NCI-H128 (cell line): Measurements from ENCODE around the gene GNG3.
"Not testable (repeated sequence)": the region's sequence is repeated elsewhere in the genome, so short reads cannot be mapped to it uniquely, and the experiment has no call there.

ENCODE experiments used
- DNase-seq: peaks from one replicate; lab custom pipeline; 2025; ENCODE audit not compliant: unreplicated experiment; lab: John Stamatoyannopoulos, UW

The GNG3 gene

GRCh38 chr11:62687508-62688396 lies 19.7 kb upstream of the GNG3 start:
- DNase-seq, result no peak

DNA sequence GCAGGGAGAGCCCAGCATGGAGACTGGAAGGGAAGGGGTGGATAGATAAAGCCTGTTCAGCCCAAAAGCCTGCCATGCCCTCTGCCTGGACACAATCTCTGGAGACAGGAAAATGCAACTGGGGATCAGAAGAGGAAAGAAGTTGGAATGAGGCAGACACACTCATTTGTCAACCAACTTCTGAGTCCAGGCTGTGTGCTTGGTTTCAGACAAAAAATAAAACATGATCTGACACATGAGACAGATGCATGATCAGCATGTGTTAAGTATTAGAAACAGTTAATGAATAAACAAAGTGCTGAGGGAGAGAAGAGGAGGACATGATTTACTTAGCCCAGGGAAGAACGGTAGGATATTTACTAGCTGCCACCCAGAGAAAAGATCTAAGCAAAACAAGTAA lies 19.0 kb upstream of the GNG3 start:
- DNase-seq, result no peak

DNA sequence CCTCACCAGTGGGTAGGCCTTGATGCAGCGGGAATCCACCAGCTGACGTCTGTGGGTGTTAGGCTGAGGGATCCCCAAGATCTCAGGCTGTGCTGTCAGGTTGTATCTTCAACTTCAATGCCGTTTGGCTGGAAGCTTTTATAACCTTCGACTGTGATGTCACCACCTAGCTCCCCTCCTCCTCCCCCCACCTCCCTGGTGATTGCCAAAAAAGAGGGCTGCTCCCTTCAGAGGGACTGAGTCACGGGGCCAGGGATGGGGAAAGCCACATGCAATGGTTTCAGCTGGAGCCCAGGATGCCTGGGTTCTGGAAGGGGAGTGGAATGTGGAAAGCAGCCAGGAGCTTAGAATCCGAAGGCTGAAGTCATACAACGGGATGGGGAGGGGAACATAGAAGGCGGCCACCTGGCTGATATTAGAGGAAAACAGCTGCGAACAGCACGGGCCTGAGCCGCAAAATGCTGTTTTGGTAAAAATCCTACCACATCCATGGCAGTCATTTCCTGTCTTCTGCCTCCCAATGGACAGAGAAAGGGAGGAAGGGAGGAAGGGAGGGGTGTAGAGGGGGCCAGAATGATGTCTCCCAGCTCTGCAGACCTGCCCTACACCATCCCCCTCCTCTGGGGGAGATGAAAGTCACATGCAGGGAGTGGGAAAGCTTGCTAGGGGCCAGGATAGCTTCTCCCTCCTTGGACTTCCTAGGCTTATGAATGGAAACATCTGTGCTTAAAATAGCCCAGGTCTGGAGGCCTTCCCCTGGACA lies 17.9 kb upstream of the GNG3 start, which contains the start of gene LRRN4CL:
Gene LRRN4CL, minus strand, starts transcription at position 110 of the 763 bp plus-strand sequence. CDS start 1,022 bp downstream, outside the sequence.
- DNase-seq, result no peak

DNA sequence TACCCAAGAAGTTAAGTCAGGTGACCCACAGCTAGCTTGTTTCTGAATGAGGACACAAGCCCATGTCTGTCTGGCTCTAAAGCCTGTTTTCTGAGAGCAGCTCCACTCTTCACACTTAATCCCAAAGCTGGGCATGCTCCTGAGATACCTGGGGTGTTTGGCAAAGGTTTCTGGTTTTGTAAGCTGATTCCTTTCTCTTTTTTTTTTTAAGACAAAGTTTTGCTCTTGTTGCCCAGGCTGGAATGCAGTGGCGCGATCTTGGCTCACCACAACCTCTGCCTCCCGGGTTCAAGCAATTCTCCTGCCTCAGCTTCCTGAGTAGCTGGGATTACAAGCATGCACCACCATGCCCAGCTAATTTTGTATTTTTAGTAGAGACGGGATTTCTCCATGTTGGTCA lies 13.9 kb upstream of the GNG3 start:
- DNase-seq, result not testable (repeated sequence)

- peak; percentile 41 for DNase-seq
Observed at GRCh38 chr11:62694455-62695167, 12.9 kb upstream of the GNG3 start.

- no peak for DNase-seq
Observed at GRCh38 chr11:62702246-62702645, 5.2 kb upstream of the GNG3 start.

DNA sequence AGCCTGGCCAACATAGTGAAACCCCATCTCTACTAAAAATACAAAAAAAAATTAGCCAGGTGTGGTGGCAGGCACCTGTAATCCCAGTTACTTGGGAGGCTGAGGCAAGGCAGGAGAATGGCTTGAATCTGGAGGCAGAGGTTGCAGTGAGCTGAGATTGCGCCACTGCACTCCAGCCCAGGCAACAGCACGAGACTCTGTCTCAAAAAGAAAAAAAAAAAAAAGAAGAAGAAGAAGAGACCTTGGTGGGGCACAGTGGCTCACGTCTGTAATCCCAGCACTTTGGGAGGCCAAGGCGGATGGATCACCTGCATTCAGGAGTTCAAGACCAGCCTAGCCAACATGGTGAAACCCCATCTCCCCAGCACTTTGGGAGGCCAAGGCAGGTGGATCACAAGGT lies 3.6 kb upstream of the GNG3 start:
- DNase-seq, result not testable (repeated sequence)

- DNase-seq, result no peak
Observed at GRCh38 chr11:62705413-62705812, 2.1 kb upstream of the GNG3 start.

DNA sequence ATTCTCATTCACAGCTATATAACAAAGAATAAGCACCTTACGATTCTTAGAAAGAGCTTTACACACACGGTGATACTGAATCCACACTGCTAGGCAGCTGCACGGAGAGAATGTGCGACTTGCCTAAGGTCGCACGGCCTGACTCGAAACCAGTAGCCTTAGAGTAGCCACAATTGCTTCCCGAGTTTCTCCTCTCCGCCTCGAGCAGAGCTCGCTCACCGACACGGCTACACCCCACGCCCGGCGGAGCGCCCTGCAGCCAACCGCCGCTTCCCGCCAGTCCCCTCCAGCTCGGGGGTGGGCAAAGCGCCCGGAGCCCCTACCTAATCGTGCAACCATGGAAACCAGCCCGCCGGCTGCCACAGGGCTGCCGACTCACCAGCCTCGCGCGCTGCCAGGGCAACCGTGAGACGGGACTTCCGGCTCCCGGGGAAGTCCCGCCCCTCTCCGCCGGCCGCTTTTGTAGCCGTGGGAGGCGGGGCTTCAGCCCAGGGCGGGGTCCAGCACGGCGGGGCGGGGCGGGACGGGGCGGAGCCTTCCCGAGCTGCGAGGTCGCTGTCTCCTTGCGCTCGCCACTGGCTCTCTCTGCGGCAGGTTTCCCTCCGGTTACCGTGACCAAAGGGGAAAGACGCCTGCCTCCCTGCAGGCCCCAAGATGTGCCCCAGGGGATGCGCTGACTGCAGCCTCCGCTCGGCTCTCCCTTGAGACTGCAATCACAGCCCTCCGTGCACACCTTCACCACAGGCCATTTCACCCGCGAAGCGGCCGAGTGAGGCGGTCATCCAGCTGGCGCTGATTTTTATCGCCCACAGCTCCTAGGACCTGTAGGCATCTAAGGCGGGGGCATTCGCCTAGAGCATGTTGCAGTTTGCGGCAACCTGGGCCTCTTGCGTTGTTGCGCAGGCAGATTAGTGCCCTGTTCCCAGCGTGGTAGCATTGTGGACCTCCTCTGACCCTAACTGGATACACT lies 1.3 kb upstream of the GNG3 start:
- DNase-seq, result peak; percentile 98

- no peak for DNase-seq
Observed at GRCh38 chr11:62706850-62707247, 627 bp upstream of the GNG3 start.

- DNase-seq, result no peak
Observed at GRCh38 chr11:62708392-62708791, 916 bp downstream of the GNG3 start.

DNA sequence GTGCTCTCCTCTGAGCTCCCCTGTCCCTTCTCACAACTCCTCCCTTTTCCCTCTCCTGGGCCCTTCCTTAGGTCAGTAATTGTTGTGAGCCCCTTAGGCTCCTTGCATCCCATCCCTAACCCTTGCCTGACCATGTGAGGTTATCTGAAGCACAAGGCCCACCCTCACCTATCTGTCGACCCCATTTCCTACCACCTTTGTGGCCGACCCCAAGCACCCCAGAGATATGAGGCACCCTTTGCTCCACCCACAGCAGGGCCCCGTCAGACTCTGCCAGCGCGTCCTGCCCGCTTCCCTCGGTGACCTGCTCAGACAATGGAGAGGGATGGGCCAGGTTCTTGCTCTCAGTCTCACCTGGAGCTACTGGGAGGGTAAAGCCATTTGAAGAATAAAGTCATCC lies 1.3 kb downstream of the GNG3 start:
- DNase-seq, result no peak

- peak; percentile 98 for DNase-seq
Observed at GRCh38 chr11:62709247-62710000, 1.9 kb downstream of the GNG3 start.

GRCh38 chr11:62710001-62710345 lies 2.5 kb downstream of the GNG3 start:
- DNase-seq, result no peak

GRCh38 chr11:62712276-62712812 lies 4.9 kb downstream of the GNG3 start:
- DNase-seq, result no peak

DNA sequence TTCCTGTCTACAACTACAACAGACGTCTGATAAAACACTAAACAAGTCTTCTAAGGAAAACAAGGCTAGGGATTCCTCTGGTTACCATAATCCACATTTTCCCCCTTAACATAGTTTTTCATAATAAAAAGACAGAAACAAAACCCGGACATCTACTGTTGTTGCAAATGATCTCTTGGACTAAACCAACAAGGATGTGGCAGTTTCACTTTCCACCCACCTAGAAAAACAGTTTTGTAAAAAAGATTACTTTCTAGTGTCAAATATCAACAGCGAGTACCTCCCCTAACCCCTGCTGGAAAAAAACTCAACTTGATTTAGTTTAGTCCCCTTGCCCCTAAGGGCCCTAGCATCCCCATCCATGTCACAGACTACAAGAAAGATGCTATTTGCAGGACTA lies 5.4 kb downstream of the GNG3 start:
- no peak for DNase-seq

- no peak for DNase-seq
Observed at GRCh38 chr11:62713343-62713742, 5.9 kb downstream of the GNG3 start.

GRCh38 chr11:62715150-62716130 lies 8.0 kb downstream of the GNG3 start:
- DNase-seq, result no peak
